Brain microvascular endothelial cell (primary cell): ENCODE data around the gene CRTC3.

Experiments
- DNase-seq: peaks from one replicate; pipeline ENCODE4 v3.0.0-alpha.2; 2020
- H3K27ac ChIP-seq: fragments of 250-450 bp; sonication (Bioruptor Pico); 2 replicates; pipeline ENCODE4 v1.5.1; 2020; ENCODE audit warnings: mild to moderate bottlenecking, moderate library complexity
- H3K27me3 ChIP-seq: fragments of 250-450 bp; sonication (Bioruptor Pico); replicated peaks from 2 replicates; pipeline ENCODE4 v1.5.1; 2020; ENCODE audit warnings: mild to moderate bottlenecking
- H3K36me3 ChIP-seq: fragments of 250-450 bp; sonication (Bioruptor Pico); replicated peaks from 2 replicates; pipeline ENCODE4 v1.5.1; 2020; ENCODE audit warnings: mild to moderate bottlenecking
- H3K4me3 ChIP-seq: 2 replicates; pipeline ENCODE4 v1.5.1; 2011; ENCODE audit warnings: low read depth, mild to moderate bottlenecking, control low read depth, low read length, moderate library complexity
- CTCF ChIP-seq: IDR thresholded peaks from 2 replicates; pipeline ENCODE4 v1.5.1; 2011; ENCODE audit warnings: low read depth, mild to moderate bottlenecking, moderate library complexity, low read length, control low read depth, inconsistent platforms; ENCODE audit errors: missing control alignments
- in situ Hi-C: cut with HindIII; loops from 2 replicates; pipeline ENCODE4 v1.10.0; 2017; ENCODE audit warnings: low sequenced_read_pairs, low pct_ligation_motif_present

The CRTC3 gene

GRCh38 chr15:90529011-90529370 is 732 bp upstream of the CRTC3 start:
- peak overlapping the region; percentile 76 for H3K4me3 ChIP-seq
- H3K36me3 ChIP-seq, result no peaks in the 10 kb centered on the region
- no peak for TF ChIP-seq CTCF
- DNase-seq, result no peak
- in situ Hi-C loops, result no loop called here
- H3K27me3 ChIP-seq, result no peaks in the 10 kb centered on the region
- H3K27ac ChIP-seq, result no peak overlapping the region

DNA sequence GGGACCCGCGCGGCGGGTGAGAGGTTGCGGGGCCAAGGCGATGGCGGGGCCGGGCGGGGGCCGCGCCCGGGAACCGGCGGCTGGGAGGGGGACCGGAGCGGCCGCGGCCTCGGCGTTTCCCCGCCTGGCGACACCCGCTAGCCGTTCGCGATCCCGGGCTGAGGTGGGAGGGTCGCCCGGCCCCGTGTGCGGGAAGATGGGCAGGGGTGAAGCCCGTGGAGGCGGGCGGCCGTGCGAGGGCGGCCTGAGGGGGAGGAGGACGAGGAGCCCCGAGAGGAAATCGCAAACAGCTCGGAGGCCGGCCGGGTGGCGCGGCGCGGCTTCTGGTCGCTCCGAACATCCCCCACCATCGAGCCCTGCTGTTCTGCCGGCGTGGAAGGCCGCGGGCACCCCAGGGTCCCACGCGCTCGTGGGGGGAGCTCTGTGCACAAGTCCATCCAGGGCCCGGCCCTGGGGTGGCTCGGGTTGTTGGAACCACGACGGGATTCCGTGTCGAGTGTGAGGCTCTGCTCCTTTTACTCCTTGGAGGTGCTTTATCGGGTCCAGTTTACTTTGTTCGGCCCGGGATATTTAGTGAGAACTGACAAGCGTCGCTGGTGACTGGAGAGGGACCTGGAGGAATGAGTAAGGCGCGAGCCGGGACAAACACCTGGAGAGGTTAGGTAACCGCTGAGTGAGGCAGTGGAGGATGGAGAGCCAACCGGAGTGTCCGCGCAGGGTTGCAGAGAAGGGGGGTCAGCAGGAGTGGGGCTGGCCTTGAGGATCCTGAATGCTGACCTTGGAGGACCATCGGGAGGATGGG is 728 bp downstream of the CRTC3 start:
- no peak for TF ChIP-seq CTCF
- in situ Hi-C loops, result no loop called here
- Histone ChIP-seq H3K27ac (peak overlapping the region; percentile 56), H3K36me3 (no peaks in the 10 kb centered on the region), H3K4me3 (peak overlapping the region; percentile 76), H3K27me3 (no peaks in the 10 kb centered on the region)
- no peak for DNase-seq

DNA sequence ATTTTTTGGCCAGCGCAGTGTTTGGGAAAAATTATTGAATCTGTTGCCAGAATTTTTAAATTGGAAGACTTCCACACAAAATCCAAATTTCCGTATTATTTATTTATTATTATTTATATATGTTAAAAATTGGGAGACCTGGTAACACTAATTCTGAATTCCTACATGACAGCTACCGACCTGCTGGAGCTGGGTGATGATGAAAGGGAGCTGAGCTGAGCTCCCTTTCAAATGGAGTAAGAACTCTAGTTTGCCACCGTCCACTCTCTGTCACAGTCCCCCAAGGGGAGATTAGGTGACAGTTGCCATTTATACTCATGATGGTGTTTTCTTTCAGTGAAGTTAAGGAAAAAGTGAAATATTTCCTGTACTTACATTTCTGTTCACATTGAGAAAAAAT is 1.4 kb downstream of the CRTC3 start:
- H3K4me3 ChIP-seq, result peak overlapping the region; percentile 76
- H3K36me3 ChIP-seq, result no peaks in the 10 kb centered on the region
- no peak overlapping the region for H3K27ac ChIP-seq
- TF ChIP-seq CTCF, result no peak
- no peaks in the 10 kb centered on the region for H3K27me3 ChIP-seq
- in situ Hi-C loops, result no loop called here
- no peak for DNase-seq

DNA sequence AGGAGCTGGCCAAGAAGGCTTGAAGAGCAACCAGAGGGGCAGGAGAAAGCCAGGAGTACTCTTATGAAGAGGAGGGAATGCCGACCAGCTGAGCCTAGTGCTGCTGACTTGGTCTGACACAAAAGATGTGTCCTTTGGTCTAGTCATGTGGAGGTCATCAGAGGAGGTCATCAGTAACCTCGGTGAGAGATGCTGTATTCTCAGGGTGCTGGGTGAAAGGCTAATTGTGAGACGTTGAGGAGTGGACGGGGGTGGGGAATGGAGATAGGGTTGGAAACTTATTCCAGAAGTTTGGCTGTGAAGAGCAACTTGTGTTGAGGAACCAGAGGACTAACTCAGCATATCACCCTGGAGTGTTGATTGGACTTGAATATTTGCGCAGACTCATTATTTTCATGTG is 5.5 kb downstream of the CRTC3 start:
- DNase-seq, result no peak
- Histone ChIP-seq H3K4me3 (no peak overlapping the region), H3K36me3 (no peaks in the 10 kb centered on the region), H3K27me3 (no peaks in the 10 kb centered on the region), H3K27ac (no peak overlapping the region)
- in situ Hi-C loops, result no loop called here
- TF ChIP-seq CTCF, result no peak

- H3K4me3 ChIP-seq, result no peak overlapping the region
- H3K27me3 ChIP-seq, result no peaks in the 10 kb centered on the region
- H3K27ac ChIP-seq, result no peak overlapping the region
- no peaks in the 10 kb centered on the region for H3K36me3 ChIP-seq
- TF ChIP-seq CTCF, result no peak
- in situ Hi-C loops, result no loop called here
- no peak for DNase-seq
Measured at GRCh38 chr15:90539789-90540188, 10.1 kb downstream of the CRTC3 start.

DNA sequence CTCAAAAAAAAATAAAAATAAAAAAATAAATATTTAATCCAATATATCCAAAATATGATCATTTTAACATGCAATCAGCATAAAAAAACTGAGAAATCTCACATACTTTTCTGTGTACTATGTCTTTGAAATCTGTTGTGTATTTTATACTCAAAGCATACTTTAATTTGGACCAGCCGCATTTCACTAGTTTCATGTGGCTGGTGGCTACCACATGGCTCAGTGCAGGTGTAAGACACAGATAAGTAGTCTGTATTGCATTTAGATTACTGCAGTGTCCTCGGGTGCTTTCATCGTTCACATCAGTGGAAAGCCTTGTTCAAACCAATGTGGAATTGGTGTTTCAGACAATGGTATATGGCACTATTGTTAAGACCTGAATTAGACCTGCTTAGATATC is 11.0 kb downstream of the CRTC3 start:
- no peak overlapping the region for H3K27ac ChIP-seq
- no peaks in the 10 kb centered on the region for H3K27me3 ChIP-seq
- no peaks in the 10 kb centered on the region for H3K36me3 ChIP-seq
- in situ Hi-C loops, result no loop called here
- H3K4me3 ChIP-seq, result no peak overlapping the region
- no peak for DNase-seq
- TF ChIP-seq CTCF, result no peak
